Endothelial cell of umbilical vein (primary cell): ENCODE measurements around the gene CPNE1. TPM values are rescaled to one million over a fixed set of nuclear protein-coding genes. Genes with fewer than 3 reads are reported as not detected.
"Not testable (repeated sequence)": the region's sequence is repeated elsewhere in the genome, so short reads cannot be mapped to it uniquely, and the experiment has no call there.

Experiments
- BruUV-seq: library from RNA; stranded (reverse); fragments of 400-500 nt; replicated peaks from 2 replicates; lab custom pipeline; 2021; lab: Mats Ljungman, UMichigan
- CTCF ChIA-PET: fragments of 300-600, 350-600 bp; sonication (Branson Sonifier 250); formaldehyde crosslinking; loops from one replicate; lab custom pipeline; 2021; ENCODE audit warnings: antibody characterized with exemption, inconsistent platforms; lab: Charles Lee
- POLR2A ChIA-PET: fragments of 300-600, 350-600 bp; sonication (Branson Sonifier 250); formaldehyde crosslinking; loops from one replicate; lab custom pipeline; 2021; ENCODE audit warnings: antibody characterized with exemption, inconsistent platforms; lab: Charles Lee
- DNase-seq: peaks from one replicate; pipeline ENCODE4 v3.0.0-alpha.2; 2011; ENCODE audit warnings: low read depth, low spot score
- FAIRE-seq: peaks from 2 replicates; lab custom pipeline; 2011; peaks lifted over from hg19 to GRCh38; lab: Jason Lieb, UNC
- H2AFZ ChIP-seq: 2 replicates; pipeline ENCODE4 v1.6.0; 2012; ENCODE audit warnings: low read depth, low read length, control low read depth, inconsistent platforms
- H3K27ac ChIP-seq: 2 replicates; pipeline ENCODE4 v1.5.1; 2011; ENCODE audit warnings: low read depth, mild to moderate bottlenecking, control low read depth, low read length, moderate library complexity; ENCODE audit not compliant: insufficient read depth
- H3K27me3 ChIP-seq, 2 experiments: 2 replicates each; pipeline versions ENCODE4 v1.6.0 to v1.6.1; 2011; ENCODE audit warnings: low read length in 2 of 2, mixed read lengths in 1 of 2; ENCODE audit not compliant: control insufficient read depth in 2 of 2, insufficient read depth in 2 of 2
- H3K36me3 ChIP-seq, 2 experiments: 2 replicates in 1 of 2; 3 replicates in 1 of 2; pipeline ENCODE4 v1.5.1; 2011; ENCODE audit warnings: low read length in 2 of 2, mild to moderate bottlenecking in 1 of 2, moderate library complexity in 1 of 2; ENCODE audit not compliant: control insufficient read depth in 2 of 2, insufficient read depth in 2 of 2; ENCODE audit errors: extremely low read depth in 1 of 2
- H3K4me1 ChIP-seq: 3 replicates; pipeline ENCODE4 v1.5.1; 2011; ENCODE audit warnings: mild to moderate bottlenecking, low read length; ENCODE audit not compliant: control insufficient read depth, insufficient read depth; ENCODE audit errors: extremely low read depth
- H3K4me2 ChIP-seq: 2 replicates; pipeline ENCODE4 v1.6.1; 2011; ENCODE audit warnings: low read length, control low read depth, mixed read lengths; ENCODE audit not compliant: insufficient read depth
- H3K4me3 ChIP-seq, 3 experiments: fragments of 200-600 bp in 1 of 3; sonication (generic), shearing (Covaris generic) in 1 of 3; replicated peaks in 1 of 3; 2 replicates each; pipeline ENCODE4 v1.5.1; 2011 to 2016; ENCODE audit warnings: control low read depth in 3 of 3, low read length in 3 of 3, mild to moderate bottlenecking in 2 of 3, inconsistent platforms in 1 of 3, low read depth in 1 of 3, moderate library complexity in 1 of 3; ENCODE audit not compliant: insufficient read depth in 1 of 3
- H3K79me2 ChIP-seq: 2 replicates; pipeline ENCODE4 v1.6.0; 2012; ENCODE audit warnings: low read length, inconsistent platforms; ENCODE audit not compliant: control insufficient read depth, insufficient read depth
- H3K9ac ChIP-seq: replicated peaks from 2 replicates; pipeline ENCODE3; 2011; ENCODE audit warnings: low read length, control low read depth; ENCODE audit not compliant: insufficient read depth; ENCODE audit errors: extremely low read depth
- H3K9me1 ChIP-seq: replicated peaks from 3 replicates; pipeline ENCODE4 v1.6.0; 2011; ENCODE audit warnings: mild to moderate bottlenecking, low read length; ENCODE audit not compliant: control insufficient read depth, insufficient read depth; ENCODE audit errors: extremely low read depth
- H3K9me3 ChIP-seq: replicated peaks from 2 replicates; pipeline ENCODE4 v1.5.1; 2012; ENCODE audit warnings: low read length, inconsistent platforms; ENCODE audit not compliant: control insufficient read depth, insufficient read depth
- H4K20me1 ChIP-seq: replicated peaks from 2 replicates; pipeline ENCODE3; 2011; ENCODE audit warnings: mild to moderate bottlenecking, low read length; ENCODE audit not compliant: control insufficient read depth, insufficient read depth; ENCODE audit errors: extremely low read depth
- CTCF ChIP-seq, 2 donors: IDR thresholded peaks; 1 replicate in 1 of 2; 2 replicates in 1 of 2; pipeline ENCODE4 v1.5.1; 2011; ENCODE audit warnings: low read length in 2 of 2, mild to moderate bottlenecking in 2 of 2, moderate library complexity in 2 of 2, control low read depth in 1 of 2, inconsistent platforms in 1 of 2, low read depth in 1 of 2; ENCODE audit not compliant: insufficient read depth in 1 of 2; ENCODE audit errors: extremely low read depth in 1 of 2
- dilution Hi-C: fragments of 300-500 bp; cut with MboI; formaldehyde crosslinking; loops from one replicate; pipeline ENCODE4 v1.15.0; 2019; ENCODE audit warnings: low sequenced_read_pairs; ENCODE audit not compliant: extremely low pct_ligation_motif_present
- intact Hi-C: fragments of 100-400 bp; cut with micrococcal nuclease; formaldehyde crosslinking; loops from one replicate; pipeline ENCODE4 v1.10.0; 2022
- polyA plus RNA-seq, 4 experiments: library from polyadenylated mRNA; depleted of rRNA in 3 of 4; stranded (reverse) in 3 of 4; unstranded in 1 of 4; fragments of >200 nt; gene quantifications; 2 replicates each; pipeline versions ENCODE4 v1.2.1 to v1.2.3, GENCODE V29; 2011 to 2012; ENCODE audit warnings: missing spikeins in 1 of 4
- total RNA-seq: library from RNA; stranded (reverse); gene quantifications from 2 replicates; pipeline ENCODE4 v1.2.3, GENCODE V29; 2021

Gene CPNE1
- total and polyA plus RNA-seq, 2 donors (not counting 3 experiments of a cell fraction or from before 2014, with no cell fraction given), result 244 to 316 TPM

GRCh38 chr20:35686872-35687271, 22.2 kb upstream of the CPNE1 start:
- H3K9me1 ChIP-seq, FAIRE-seq, intact Hi-C loops, H3K4me2 ChIP-seq, CTCF ChIA-PET, H3K36me3 ChIP-seq, H3K4me3 ChIP-seq, H3K4me1 ChIP-seq, BruUV-seq, H3K9me3 ChIP-seq, H3K79me2 ChIP-seq, H2AFZ ChIP-seq, dilution Hi-C loops, H3K27me3 ChIP-seq, H3K9ac ChIP-seq, H4K20me1 ChIP-seq, H3K27ac ChIP-seq, DNase-seq: not testable (repeated sequence)
- peak in 1 of 2 donors; percentile 13 for TF ChIP-seq CTCF (IDR thresholded peaks at IDR 0.05; ENCODE audit: extremely low read depth in 1 of 2, insufficient read depth in 1 of 2, low read depth in 1 of 2, low read length in 2 of 2)
- POLR2A ChIA-PET, result interaction anchor here (0.6 kb wide), 1 partner anchor 57 kb away, joined by 3 read pairs; no protein-coding TSS in a partner anchor

DNA sequence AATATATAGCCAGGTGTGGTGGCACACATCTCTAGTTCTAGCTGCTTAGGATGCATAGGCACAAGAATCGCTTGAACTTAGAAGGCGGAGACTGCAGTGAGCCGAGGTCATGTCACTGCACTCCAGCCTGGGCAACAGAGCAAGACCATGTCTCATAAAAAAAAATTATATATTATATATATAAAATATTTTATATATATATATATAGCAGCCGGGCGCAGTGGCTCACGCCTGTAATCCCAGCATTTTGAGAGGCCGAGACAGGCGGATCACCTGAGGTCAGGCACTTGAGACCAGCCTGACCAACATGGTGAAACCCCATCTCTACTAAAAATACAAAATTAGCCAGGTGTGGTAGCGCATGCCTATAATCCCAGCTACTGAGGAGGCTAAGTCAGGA, 20.7 kb upstream of the CPNE1 start:
- H3K4me1 ChIP-seq, BruUV-seq, H3K27me3 ChIP-seq, FAIRE-seq, H3K4me2 ChIP-seq, intact Hi-C loops, H3K9ac ChIP-seq, POLR2A ChIA-PET, H3K4me3 ChIP-seq, H2AFZ ChIP-seq, H3K79me2 ChIP-seq, H3K9me1 ChIP-seq, H3K9me3 ChIP-seq, H4K20me1 ChIP-seq, H3K36me3 ChIP-seq, H3K27ac ChIP-seq, DNase-seq, dilution Hi-C loops: not testable (repeated sequence)
- CTCF ChIA-PET, result interaction anchor here (0.6 to 1.3 kb wide), 3 partner anchors 32 to 240 kb away, joined by 3 to 5 read pairs (median 3); no protein-coding TSS in a partner anchor
